Activated CD8-positive, alpha-beta memory T cell treated with anti-CD3 and anti-CD28 coated beads, Interleukin-2, amount 50 U/mL, for 1 hour (primary cell): ENCODE measurements around the gene BICD1.

ENCODE experiments used
- DNase-seq: peaks from one replicate; pipeline ENCODE4 v3.0.0-alpha.2; 2020; ENCODE audit errors: extremely low read depth

BICD1 gene

GRCh38 chr12:32102234-32102633 lies 4.4 kb upstream of the BICD1 start:
- DNase-seq = no peak

GRCh38 chr12:32104572-32105355 lies 1.9 kb upstream of the BICD1 start:
- no peak for DNase-seq

DNA sequence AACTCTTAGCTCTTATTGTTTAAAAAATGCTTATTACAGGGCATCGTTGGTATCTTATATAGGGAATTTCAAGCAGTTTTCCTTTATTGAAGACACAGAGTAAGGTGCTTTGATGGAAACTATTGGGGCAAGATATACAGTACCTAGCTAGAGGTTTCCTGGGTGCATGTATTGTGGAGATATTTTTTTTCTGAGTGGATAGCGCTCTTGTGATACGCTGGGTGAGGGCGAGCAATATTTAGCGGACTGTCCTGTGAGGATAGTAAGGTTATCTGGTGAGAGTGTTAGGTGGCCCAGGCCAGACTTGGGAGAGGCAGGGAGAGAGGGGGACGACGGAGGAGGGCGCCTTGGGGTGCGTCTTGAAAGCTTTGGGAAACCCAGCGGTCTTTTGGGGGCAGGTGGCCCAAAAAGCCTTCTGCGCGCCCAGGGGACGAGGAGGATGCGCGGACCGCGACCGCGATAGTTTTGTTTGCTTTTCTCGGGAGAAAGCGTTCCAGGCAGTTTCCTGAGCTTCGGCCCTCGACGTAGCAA lies 596 bp upstream of the BICD1 start:
- no peak for DNase-seq

DNA sequence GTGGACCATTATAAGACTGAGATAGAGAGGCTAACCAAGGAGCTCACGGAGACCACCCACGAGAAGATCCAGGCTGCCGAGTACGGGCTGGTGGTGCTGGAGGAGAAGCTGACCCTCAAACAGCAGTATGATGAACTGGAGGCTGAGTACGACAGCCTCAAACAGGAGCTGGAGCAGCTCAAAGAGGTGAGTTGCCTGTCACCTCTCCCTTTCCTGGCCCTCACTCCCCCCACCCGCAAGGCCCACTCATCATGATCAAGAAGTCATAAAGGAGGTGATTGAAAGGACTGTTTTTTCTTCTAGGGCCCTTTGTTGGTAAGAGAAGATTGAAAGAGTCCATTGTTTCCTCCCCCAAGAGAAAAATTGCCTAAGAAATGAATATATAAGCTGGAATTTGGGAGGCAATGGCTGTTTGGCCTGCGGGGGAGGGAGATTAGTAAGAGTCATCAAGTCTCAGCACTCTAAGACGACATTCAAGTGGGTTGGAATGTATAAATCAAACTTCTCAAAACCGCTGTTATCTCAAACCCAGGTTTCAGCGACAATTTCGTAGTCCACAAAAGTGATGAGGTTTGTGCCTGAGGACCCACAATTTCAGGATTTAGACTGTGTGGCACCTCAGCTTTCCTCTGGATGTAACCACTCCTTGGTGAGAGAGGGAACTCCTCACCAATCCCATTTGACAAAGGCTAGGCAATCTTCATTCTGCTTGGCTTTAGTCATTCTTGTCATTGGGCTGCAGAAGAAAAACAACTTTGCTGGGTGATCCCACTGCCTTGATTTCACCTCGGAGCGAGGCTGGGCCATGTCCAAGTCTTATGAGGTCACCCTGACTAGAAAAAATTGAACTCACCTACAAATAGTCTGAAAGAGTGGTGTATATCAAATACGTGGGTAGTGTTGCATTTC lies 966 bp downstream of the BICD1 start:
- DNase-seq = no peak

DNA sequence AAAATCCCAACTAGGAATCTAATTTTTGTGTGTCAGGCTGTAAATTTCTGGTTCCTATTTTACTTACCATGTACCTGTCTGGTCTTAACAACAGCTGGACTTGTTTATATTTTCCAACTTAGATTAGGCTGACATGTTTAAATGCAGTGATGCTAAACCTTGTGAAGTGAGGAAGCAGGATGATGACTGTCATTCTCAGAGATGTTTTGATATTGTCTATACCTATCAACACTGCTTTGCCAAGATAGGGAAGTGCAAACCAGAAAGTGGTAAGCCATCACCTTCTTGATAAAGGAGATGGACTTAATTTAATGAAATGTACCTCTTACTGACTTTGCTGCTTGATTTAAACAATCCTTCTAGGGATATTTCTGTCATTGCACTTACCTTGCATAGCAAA lies 2.1 kb downstream of the BICD1 start:
- no peak for DNase-seq

DNA sequence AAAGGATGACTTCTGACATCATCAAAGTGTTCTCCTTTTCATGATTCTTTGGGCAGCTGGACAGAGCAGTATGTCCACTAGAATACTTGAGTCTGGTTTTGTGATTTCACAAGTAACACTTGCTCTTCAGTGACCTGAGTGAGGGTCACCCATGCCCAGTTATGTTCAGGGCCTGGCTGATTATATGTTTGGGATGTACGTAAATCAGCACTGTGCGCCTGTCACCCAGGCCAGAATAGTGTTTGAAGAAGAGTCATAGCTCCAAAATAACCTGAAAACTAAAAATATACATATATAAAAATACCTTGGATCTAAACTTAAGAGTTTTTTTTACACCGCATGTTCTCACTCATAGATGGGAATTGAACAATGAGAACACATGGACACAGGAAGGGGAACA lies 3.8 kb downstream of the BICD1 start:
- DNase-seq = no peak

DNA sequence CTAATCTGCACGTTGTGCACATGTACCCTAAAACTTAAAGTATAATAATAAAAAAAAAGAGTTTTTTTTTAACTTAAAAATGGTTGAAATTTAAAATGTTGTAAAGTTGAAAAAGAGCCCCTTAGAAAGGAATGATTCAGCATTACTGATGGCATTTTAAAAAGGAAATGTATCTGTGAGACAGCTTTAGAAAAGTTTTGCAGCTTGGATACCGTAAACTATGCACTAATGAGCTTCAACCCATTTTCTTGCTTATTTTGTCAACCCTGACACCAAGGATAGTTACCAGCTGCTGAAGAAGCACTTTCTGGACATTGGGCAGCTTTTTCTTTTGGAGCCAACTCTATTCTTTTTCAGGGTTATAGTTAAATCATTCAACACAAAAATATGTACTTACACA lies 4.3 kb downstream of the BICD1 start:
- DNase-seq = no peak

GRCh38 chr12:32115404-32116104 lies 8.9 kb downstream of the BICD1 start:
- no peak for DNase-seq

GRCh38 chr12:32116897-32117296 lies 10.2 kb downstream of the BICD1 start:
- DNase-seq = no peak

GRCh38 chr12:32117316-32117715 lies 10.7 kb downstream of the BICD1 start:
- DNase-seq = no peak

DNA sequence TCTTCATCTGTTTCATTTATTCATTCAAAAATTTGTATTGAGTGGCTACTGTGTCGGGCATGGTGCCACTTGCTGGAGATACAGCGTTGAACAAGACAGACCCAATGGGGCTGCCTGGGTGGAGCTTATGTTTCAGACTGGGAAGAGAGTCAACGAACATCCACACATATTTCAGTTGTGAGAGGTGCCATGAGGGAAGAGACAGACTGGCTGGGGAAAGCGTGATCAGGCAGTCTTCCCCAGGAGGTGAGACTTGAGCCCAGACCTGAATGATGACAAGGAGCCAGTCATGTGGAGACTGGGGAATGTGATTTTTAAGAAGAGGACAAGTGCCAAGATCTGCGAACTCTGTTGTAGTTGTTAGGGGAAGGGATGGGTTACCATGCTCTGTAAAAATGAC lies 12.2 kb downstream of the BICD1 start:
- DNase-seq = no peak

DNA sequence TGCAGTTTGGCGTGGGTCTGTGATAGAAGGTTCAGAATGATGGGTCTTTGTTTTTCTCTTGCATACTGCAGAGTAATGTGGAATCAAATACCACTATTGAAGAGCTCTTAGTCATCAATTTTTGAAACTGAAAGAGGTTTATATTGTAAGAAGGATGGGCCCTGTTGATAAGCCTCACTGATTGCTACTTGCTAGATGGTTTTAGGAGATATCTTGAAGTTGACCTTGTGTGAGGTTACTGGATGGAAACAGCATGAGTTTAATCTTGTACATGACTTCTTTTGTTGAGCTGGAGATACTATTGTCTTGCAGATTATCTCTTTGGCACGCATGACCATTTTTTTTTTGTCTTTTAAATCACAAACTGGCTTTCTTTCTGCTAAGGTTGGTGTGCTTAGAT lies 13.8 kb downstream of the BICD1 start:
- DNase-seq = no peak

DNA sequence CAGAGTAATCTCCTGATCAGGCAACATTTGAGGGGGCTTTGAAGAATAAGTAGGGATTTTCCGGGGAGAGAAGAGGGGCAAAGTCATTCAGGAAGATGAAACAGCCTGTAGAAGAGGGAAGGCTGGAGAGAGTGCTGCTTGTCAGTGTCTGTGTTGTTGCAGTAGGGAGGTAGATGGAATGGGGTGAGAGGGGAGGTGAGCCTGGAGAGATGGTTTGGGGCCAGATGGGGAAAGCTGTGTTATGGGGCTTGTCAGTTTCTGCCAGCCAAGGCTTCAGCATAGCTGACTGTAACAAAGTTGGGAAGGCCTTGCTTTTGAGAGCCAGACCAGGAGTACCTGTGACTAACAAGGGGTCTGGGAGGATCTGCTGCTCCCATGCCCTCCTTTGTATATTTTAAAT lies 18.0 kb downstream of the BICD1 start:
- DNase-seq = no peak

DNA sequence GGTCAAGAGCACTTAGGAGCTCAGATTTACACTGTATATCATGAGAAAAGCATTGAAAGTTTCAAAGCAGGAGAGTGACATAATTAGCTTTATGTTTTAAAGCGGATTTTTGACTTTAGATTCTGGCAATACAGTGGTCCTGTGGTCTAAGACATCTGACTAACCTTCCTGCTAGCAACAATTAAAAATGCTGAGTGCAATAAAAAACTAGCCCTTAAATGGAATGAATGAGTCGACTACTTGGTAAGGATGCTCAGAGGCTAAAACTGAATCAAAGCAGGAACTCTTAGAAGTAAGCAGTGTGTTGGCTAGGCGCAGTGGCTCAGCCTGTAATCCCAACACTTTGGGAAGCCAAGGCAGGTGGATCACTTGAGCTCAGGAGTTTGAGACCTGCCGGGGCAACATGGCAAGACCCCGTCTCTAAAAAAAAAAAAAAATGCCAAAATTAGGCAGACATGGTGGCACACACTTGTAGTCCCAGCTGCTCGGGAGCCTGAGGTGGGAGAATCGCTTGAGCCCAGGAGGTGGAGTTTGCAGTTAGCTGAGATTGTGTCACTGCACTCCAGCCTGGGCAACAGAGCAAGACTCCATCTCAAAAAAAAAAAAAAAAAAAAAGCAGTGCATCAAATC lies 18.9 kb downstream of the BICD1 start:
- no peak for DNase-seq

DNA sequence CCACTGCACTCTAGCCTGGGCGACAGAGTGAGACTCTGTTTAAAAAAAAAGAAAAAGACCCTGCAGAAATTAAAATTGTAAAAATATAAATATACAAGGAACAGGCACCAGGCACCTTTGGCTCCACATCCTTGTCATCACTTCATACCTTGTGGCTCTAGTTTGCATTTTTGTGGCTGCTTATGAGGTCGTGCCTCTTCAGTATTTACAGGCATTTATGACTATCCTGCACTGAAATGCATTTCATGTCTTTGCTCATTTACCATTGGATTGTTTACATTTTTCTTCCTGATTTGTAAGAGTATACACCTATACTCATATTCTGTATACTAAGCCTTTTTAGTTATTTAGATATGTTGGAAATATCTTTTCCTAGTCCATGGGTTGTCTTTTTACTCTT lies 20.1 kb downstream of the BICD1 start:
- no peak for DNase-seq

DNA sequence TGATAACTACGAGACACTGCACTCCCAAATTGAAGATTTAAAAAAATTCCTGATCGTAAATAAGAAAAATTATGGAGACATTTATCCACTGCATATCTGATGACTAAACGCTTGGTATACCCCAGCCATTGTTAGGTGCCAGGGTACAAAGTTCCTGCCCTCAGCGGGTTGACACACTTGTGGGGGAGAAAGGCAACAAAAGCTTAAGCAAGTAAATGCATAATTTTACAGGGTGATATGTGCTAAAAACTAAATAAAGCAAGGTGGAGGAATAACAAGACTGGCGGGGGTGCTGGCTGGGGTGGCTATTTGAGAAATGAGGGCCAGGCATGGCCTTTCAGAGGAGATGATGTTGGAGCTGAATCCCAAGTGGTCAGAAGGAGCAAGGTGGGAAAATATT lies 25.0 kb downstream of the BICD1 start:
- DNase-seq = no peak

- DNase-seq = no peak
These were observed 27.6 kb downstream of the BICD1 start for GRCh38 chr12:32134101-32134888.

- no peak for DNase-seq
These were observed 29.3 kb downstream of the BICD1 start for GRCh38 chr12:32135967-32136366.

DNA sequence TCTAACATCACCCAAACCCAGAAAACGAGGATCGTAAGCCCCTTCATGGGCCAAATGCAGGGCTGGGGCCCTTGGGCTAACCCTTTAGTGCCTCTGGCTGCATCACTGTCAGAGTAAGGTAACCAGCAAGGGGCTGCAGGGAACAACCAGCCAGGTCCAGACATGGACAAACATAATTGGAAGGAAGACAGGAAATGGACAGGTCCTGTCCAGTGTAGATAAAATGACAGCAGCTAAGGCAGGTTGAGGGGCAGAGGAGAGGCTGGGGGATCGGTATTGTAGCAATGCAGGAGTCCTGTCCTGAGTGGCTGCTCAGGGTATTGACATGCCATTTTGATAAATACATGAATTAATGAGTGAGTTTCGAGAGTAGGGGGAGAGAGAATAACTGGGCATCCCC lies 29.8 kb downstream of the BICD1 start:
- no peak for DNase-seq

- DNase-seq = no peak
These were observed 32.4 kb downstream of the BICD1 start for GRCh38 chr12:32139064-32139421.

GRCh38 chr12:32140877-32141276 lies 34.2 kb downstream of the BICD1 start:
- DNase-seq = no peak
